Measurements from ENCODE around the gene ANAPC16.
A peak's percentile ranks its signal among the peaks of the same experiment; 100 is the strongest.

The ANAPC16 gene

DNA sequence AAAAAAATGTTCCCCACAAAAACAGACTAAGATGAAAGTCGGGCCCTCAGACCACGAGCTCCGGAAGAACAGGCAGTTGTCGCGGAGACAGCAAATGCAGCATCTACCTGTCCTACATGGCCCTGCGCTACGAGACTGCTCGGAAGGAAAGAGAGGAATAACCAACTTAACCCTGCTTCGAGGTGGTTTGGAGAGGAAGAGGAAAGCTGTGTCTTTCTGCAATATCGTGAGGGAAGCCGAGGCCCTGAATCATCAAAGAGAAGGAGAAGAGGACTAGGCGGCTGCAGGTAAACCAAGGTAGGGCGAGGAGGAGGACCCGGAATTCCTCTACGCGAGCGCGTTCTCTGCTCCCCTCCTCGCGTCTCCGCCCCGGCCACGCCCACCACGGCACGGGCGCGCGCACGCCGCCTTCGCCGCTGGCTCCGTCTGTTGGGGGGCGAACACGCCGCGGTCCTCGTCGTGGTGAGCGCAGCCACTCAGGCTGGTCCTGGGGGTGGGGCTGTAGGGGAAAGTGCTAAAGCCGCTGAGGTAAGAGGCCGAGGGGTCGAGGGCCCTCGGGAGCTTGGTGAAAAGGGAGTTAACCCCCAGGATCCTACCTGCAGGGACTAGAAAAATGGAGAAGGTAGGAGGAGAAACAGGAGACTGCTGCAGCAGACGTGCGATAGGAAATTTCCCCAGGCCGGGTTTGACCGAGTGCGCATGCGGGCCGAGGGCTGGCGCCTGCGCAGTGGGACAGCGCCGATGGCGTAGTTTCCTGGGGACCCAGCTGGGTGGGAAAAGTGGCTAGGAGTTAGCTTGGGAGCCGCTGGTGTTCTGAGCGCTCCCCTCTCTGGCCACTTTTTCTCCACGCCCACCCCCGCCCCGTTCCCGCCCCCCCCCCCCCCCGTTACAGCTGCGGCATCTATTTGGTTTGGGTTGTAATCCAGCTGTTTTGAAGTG is at the start of gene ANAPC16, which contains the start of gene ASCC1:
TSS of gene ANAPC16 (plus strand) at position 402 of the 939 bp plus-strand sequence. CDS start 7,903 bp downstream, outside the sequence.
TSS of gene ASCC1 (minus strand) at position 666 of the 939 bp plus-strand sequence. CDS start 2,978 bp downstream, outside the sequence.
- H3K4me3 ChIP-seq (ENCODE audit: insufficient read depth, low read length, poor library complexity, severe bottlenecking), result peak within 1 kb of the TSS; percentile 97
- H4K20me1 ChIP-seq (ENCODE audit: low read depth, low read length), result 0 out of 2 replicates have a peak, but pooled peaks cover 3% of the 10 kb centered on the region
- no peaks in the 10 kb centered on the region for H3K9me2 ChIP-seq (replicated peaks; ENCODE audit: insufficient read depth, low read length)
- peaks cover 5% of the 10 kb centered on the region; the same call in 1 of the 2 replicates for H3K36me3 ChIP-seq (ENCODE audit: low read length)
- peak within 1 kb of the TSS; percentile 82 for H3K27ac ChIP-seq (ENCODE audit: low read depth, low read length)
- H3K9ac ChIP-seq (ENCODE audit: low read length), result peak within 1 kb of the TSS; percentile 71
- peak within 1 kb of the TSS; percentile 99 for H3K4me2 ChIP-seq (ENCODE audit: low read depth, low read length, poor library complexity, severe bottlenecking)
- peak within 1 kb of the TSS; percentile 93 for H2AFZ ChIP-seq (ENCODE audit: low read depth, low read length, severe bottlenecking)
- no peaks in the 10 kb centered on the region for H3K27me3 ChIP-seq (ENCODE audit: low read length)
- H3K9me3 ChIP-seq (ENCODE audit: insufficient read depth, low read length), result no peaks in the 10 kb centered on the region
- peaks cover 45% of the 10 kb centered on the region for H3K79me2 ChIP-seq (ENCODE audit: insufficient read depth, low read length)
- H3F3A ChIP-seq (ENCODE audit: insufficient read depth), result peaks cover 19% of the 10 kb centered on the region
- TF ChIP-seq, protein P1, sequence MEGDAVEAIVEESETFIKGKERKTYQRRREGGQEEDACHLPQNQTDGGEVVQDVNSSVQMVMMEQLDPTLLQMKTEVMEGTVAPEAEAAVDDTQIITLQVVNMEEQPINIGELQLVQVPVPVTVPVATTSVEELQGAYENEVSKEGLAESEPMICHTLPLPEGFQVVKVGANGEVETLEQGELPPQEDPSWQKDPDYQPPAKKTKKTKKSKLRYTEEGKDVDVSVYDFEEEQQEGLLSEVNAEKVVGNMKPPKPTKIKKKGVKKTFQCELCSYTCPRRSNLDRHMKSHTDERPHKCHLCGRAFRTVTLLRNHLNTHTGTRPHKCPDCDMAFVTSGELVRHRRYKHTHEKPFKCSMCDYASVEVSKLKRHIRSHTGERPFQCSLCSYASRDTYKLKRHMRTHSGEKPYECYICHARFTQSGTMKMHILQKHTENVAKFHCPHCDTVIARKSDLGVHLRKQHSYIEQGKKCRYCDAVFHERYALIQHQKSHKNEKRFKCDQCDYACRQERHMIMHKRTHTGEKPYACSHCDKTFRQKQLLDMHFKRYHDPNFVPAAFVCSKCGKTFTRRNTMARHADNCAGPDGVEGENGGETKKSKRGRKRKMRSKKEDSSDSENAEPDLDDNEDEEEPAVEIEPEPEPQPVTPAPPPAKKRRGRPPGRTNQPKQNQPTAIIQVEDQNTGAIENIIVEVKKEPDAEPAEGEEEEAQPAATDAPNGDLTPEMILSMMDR (IDR thresholded peaks at IDR 0.05; ENCODE audit: insufficient read depth, low read length, poor library complexity, severe bottlenecking), result no peak
- TF ChIP-seq EZH2phosphoT487 (conservative IDR thresholded peaks at IDR 0.05; ENCODE audit: low read length), result no peak

DNA sequence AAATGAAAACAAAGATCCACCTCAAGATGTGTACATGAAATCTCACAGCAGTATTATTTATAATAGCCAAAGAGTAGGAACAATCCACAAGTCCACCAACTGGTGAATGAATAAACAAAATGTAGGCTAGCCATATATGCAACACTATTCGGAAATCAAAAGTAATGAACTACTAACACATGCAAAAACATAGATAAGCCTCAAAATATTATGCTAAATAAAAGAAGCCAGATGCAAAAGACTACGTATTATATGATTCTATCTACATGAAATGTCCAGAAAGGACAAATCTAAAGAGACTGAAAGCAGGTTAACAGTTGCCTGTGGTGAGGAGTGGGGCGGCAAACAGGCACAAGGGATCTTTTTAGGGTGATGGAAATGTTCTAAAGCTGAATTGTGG is 48.7 kb upstream of the ANAPC16 start:
- no peaks in the 10 kb centered on the region for H3K9me2 ChIP-seq (replicated peaks; ENCODE audit: insufficient read depth, low read length)
- H2AFZ ChIP-seq (ENCODE audit: low read depth, low read length, severe bottlenecking), result no peak overlapping the region
- H3K79me2 ChIP-seq (ENCODE audit: insufficient read depth, low read length), result no peaks in the 10 kb centered on the region
- no peak overlapping the region for H3K27ac ChIP-seq (ENCODE audit: low read depth, low read length)
- TF ChIP-seq, protein P1 (IDR thresholded peaks at IDR 0.05; ENCODE audit: insufficient read depth, low read length, poor library complexity, severe bottlenecking), result no peak
- TF ChIP-seq EZH2phosphoT487 (conservative IDR thresholded peaks at IDR 0.05; ENCODE audit: low read length), result no peak
- no peak overlapping the region for H3K4me2 ChIP-seq (ENCODE audit: low read depth, low read length, poor library complexity, severe bottlenecking)
- H3K4me3 ChIP-seq (ENCODE audit: insufficient read depth, low read length, poor library complexity, severe bottlenecking), result no peak overlapping the region
- H4K20me1 ChIP-seq (ENCODE audit: low read depth, low read length), result no peaks in the 10 kb centered on the region
- H3K9me3 ChIP-seq (ENCODE audit: insufficient read depth, low read length), result no peaks in the 10 kb centered on the region
- no peaks in the 10 kb centered on the region for H3K27me3 ChIP-seq (ENCODE audit: low read length)
- H3F3A ChIP-seq (ENCODE audit: insufficient read depth), result no peaks in the 10 kb centered on the region
- no peaks in the 10 kb centered on the region for H3K36me3 ChIP-seq (ENCODE audit: low read length)
- no peak overlapping the region for H3K9ac ChIP-seq (ENCODE audit: low read length)

DNA sequence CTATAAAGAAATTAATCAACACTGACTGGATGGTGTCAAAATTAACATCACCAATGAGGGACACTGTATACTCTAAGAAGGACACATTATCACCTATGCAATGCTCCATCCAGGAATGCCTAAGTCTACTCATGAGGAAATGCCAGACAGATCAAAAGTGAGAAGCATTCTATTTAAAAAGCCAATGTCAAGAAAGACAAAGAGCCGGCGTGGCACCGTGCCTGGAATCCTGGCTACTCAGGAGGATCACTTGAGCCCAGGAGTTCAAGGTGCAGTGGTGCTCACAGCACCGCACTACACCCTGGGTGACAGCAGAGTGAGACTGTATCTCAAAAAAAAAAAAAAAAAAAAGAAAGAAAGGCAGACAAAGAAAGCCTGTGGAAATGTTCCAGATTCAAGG is 45.5 kb upstream of the ANAPC16 start:
- no peaks in the 10 kb centered on the region for H3K79me2 ChIP-seq (ENCODE audit: insufficient read depth, low read length)
- no peak overlapping the region for H3K9ac ChIP-seq (ENCODE audit: low read length)
- peaks cover 2% of the 10 kb centered on the region; the same call in 1 of the 2 replicates for H3F3A ChIP-seq (ENCODE audit: insufficient read depth)
- no peak overlapping the region for H3K4me3 ChIP-seq (ENCODE audit: insufficient read depth, low read length, poor library complexity, severe bottlenecking)
- no peaks in the 10 kb centered on the region for H4K20me1 ChIP-seq (ENCODE audit: low read depth, low read length)
- TF ChIP-seq, protein P1 (IDR thresholded peaks at IDR 0.05; ENCODE audit: insufficient read depth, low read length, poor library complexity, severe bottlenecking), result no peak
- TF ChIP-seq EZH2phosphoT487 (conservative IDR thresholded peaks at IDR 0.05; ENCODE audit: low read length), result no peak
- no peaks in the 10 kb centered on the region for H3K9me3 ChIP-seq (ENCODE audit: insufficient read depth, low read length)
- H3K27ac ChIP-seq (ENCODE audit: low read depth, low read length), result no peak overlapping the region
- no peak overlapping the region for H2AFZ ChIP-seq (ENCODE audit: low read depth, low read length, severe bottlenecking)
- H3K27me3 ChIP-seq (ENCODE audit: low read length), result no peaks in the 10 kb centered on the region
- no peaks in the 10 kb centered on the region for H3K36me3 ChIP-seq (ENCODE audit: low read length)
- no peaks in the 10 kb centered on the region for H3K9me2 ChIP-seq (replicated peaks; ENCODE audit: insufficient read depth, low read length)
- no peak overlapping the region for H3K4me2 ChIP-seq (ENCODE audit: low read depth, low read length, poor library complexity, severe bottlenecking)

All from SU-DHL-6 (cell line).